Thoracic aorta (tissue), 2 donors: ENCODE measurements around the gene ASB1. TPM values are rescaled to one million over a fixed set of nuclear protein-coding genes. Genes with fewer than 3 reads are reported as not detected.

Source experiments
- ATAC-seq: fragments of 150-250 bp; one replicate; pipeline ENCODE4 v1.8.0; 2017; ENCODE audit warnings: low read depth; ENCODE audit not compliant: insufficient number of reproducible peaks, low FRiP score
- DNase-seq: peaks from one replicate; pipeline ENCODE4 v3.0.0-alpha.2; 2020; ENCODE audit warnings: low spot score
- H3K27ac ChIP-seq, 2 donors: fragments of 200-600 bp; sonication (generic); 1 replicate in 1 of 2; 2 replicates in 1 of 2; pipeline ENCODE4 v1.5.1; 2016; ENCODE audit warnings: mild to moderate bottlenecking in 2 of 2, moderate library complexity in 2 of 2
- H3K27me3 ChIP-seq: fragments of 200-600 bp; sonication (generic); replicated peaks from 2 replicates; pipeline ENCODE4 v1.6.0; 2016; ENCODE audit warnings: mild to moderate bottlenecking; ENCODE audit not compliant: insufficient read depth
- H3K36me3 ChIP-seq: fragments of 200-600 bp; sonication (generic); one replicate; pipeline ENCODE4 v1.5.1; 2016
- H3K4me1 ChIP-seq, 2 donors: fragments of 200-600 bp; sonication (generic); 1 replicate in 1 of 2; 2 replicates in 1 of 2; pipeline versions ENCODE4 v1.5.1 to v1.6.0; 2016; ENCODE audit warnings: low read depth in 2 of 2, mild to moderate bottlenecking in 1 of 2; ENCODE audit not compliant: control insufficient read depth in 1 of 2
- H3K4me3 ChIP-seq: fragments of 200-600 bp; sonication (generic); 2 replicates; pipeline ENCODE4 v1.5.1; 2016; ENCODE audit warnings: mild to moderate bottlenecking
- H3K9me3 ChIP-seq: fragments of 200-600 bp; sonication (generic); 2 replicates; pipeline ENCODE4 v1.5.1; 2016
- total RNA-seq, 2 donors: library from RNA; depleted of rRNA; stranded (reverse); fragments of >200 nt; gene quantifications; one replicate each; pipeline versions ENCODE4 v1.1.0 to v1.2.3, GENCODE V29; 2016
- TF ChIP-seq, protein P1 (sequence below): fragments of 200-600 bp; sonication (generic); IDR thresholded peaks from one replicate; pipeline ENCODE4 v1.5.1; 2019; ENCODE audit warnings: antibody characterized with exemption

The ASB1 gene
- total RNA-seq, 2 donors from 2014 or later: 30.3 to 48.7 TPM

DNA sequence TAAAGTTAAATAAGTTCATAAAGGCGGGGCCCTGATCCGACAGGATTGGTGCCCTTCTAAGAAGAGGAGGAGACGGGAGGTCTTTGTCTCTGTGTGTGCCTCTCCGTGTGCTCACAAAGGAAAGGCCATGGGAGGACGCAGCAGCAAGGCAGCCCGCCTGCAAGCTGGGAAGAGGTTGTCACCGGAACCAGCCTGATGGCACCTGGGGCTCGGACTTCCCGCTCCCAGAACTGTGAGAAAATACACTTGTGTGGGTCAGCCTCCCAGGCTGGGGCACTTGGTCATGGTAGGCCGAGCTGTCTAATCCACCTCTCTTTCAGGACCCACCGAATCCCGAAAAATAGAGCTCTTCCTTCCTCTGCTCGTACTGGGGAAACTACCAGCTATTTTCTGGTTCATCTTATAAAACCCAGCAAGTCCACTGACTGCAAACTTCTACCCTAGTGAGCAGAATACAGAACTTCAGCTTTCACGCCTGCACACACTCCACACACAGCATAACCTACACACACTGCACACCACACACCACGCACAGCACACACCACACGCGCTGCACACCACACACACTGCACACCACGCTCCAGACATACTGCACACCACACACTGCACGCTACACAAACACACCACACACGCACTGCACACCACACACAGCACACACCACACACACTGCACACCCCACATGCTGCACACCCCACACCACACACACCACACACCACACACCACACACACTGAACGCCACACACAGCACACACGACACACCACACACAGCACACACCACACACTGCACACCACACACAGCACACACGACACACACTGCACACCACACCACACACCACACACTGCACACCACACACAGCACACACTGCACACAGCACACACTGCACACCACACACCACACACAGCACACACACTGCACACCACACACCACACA is 58.1 kb downstream of the ASB1 start:
- Histone ChIP-seq H3K4me3 (no peak overlapping the region), H3K36me3 (no peaks in the 10 kb centered on the region), H3K27ac (no peak overlapping the region), H3K27me3 (no peaks in the 10 kb centered on the region), H3K4me1 (peaks cover 5 to 15% of the 10 kb centered on the region in 2 donors), H3K9me3 (peaks cover 8% of the 10 kb centered on the region)
- ATAC-seq (no peak), DNase-seq (no peak)
- TF ChIP-seq, protein P1, sequence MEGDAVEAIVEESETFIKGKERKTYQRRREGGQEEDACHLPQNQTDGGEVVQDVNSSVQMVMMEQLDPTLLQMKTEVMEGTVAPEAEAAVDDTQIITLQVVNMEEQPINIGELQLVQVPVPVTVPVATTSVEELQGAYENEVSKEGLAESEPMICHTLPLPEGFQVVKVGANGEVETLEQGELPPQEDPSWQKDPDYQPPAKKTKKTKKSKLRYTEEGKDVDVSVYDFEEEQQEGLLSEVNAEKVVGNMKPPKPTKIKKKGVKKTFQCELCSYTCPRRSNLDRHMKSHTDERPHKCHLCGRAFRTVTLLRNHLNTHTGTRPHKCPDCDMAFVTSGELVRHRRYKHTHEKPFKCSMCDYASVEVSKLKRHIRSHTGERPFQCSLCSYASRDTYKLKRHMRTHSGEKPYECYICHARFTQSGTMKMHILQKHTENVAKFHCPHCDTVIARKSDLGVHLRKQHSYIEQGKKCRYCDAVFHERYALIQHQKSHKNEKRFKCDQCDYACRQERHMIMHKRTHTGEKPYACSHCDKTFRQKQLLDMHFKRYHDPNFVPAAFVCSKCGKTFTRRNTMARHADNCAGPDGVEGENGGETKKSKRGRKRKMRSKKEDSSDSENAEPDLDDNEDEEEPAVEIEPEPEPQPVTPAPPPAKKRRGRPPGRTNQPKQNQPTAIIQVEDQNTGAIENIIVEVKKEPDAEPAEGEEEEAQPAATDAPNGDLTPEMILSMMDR: no peak

DNA sequence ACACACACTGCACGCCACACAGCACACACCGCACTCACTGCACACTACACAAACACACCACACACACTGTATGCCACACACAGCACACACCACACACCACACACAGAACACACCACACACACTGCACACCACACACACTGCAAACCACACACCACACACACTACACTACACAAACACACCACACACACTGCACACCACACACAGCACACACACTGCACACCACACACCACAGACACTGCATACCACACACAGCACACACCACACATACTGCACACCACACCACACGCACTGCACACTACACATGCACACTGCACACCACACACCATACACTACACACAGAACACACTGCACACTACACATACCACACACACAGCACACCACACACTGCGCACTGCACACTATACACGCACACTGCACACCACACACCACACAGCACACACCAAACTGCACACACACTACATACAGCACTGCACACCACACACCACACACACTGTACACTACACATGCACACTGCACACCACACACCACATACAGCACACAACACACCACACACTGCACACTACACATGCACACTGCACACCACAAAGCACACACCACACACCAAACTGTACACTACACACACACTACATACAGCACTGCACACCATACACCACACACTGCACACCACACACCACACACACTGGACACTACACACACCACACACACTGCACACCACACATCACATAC is 59.6 kb downstream of the ASB1 start:
- no peak overlapping the region for H3K4me3 ChIP-seq
- no peaks in the 10 kb centered on the region for H3K27me3 ChIP-seq
- ATAC-seq (no peak), DNase-seq (no peak)
- TF ChIP-seq, protein P1: no peak
- peaks cover 5 to 15% of the 10 kb centered on the region in 2 donors for H3K4me1 ChIP-seq
- no peaks in the 10 kb centered on the region for H3K36me3 ChIP-seq
- H3K27ac ChIP-seq: no peak overlapping the region
- H3K9me3 ChIP-seq: no peaks in the 10 kb centered on the region

DNA sequence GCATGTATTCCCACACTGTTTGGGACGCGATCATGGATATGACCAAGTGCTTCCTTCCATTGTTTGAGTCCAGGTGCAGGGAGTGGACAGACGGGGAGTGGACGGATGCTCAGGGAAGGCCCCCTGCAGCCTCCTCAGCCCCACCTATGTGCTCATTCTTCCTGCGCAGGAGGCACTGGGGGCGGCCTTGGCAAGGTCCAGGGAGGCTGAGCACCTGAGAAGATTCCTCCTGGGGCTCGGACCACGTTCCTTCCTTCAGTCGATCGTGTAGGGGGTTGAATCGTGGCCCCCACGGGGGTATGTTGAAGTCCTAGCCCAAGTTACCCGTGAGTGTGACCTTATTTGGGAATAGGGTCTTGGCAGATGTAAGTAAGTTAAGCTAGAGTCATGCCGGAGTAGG is 60.4 kb downstream of the ASB1 start:
- no peaks in the 10 kb centered on the region for H3K9me3 ChIP-seq
- TF ChIP-seq, protein P1: no peak
- H3K27ac ChIP-seq: no peak overlapping the region
- peaks cover 5 to 12% of the 10 kb centered on the region in 2 donors for H3K4me1 ChIP-seq
- ATAC-seq (no peak), DNase-seq (no peak)
- H3K27me3 ChIP-seq: no peaks in the 10 kb centered on the region
- no peak overlapping the region for H3K4me3 ChIP-seq
- no peaks in the 10 kb centered on the region for H3K36me3 ChIP-seq

DNA sequence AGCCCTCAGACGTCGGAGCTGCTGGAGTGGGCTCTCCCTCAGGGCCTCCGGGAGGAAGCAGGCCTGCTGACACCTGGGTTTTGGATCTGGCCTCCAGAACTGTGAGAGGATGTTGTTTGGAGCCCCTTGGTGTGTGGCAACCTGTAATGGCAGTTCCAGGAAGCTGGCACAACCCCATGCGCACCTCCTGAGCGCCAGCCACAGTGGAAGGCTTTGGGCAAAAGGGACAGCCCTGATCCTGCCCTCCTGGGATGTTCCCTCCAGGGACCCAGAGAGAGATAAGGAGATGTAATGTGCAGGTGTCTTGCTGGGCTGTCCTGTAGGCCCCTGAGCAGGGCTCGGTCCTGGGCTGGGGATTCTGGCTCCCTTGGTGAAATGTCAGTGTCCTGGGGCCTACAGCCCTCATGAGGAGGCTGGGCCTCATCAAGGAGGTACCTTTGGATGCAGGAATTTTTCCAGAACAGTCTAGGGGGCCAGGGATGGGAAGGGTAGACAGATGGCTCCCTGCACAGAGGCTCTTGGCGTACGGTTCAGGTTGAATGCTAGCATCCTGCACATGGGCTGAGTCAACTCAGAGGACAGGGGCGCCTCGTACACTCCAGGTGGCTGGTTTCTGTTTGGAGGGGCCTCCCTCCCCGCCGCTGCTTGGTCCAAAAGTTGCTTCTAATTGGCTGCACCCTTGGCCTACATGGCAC is 61.1 kb downstream of the ASB1 start:
- no peak for ATAC-seq
- TF ChIP-seq, protein P1: no peak
- H3K27ac ChIP-seq: no peak overlapping the region
- H3K9me3 ChIP-seq: no peaks in the 10 kb centered on the region
- no peaks in the 10 kb centered on the region for H3K27me3 ChIP-seq
- peaks cover 5 to 6% of the 10 kb centered on the region in 2 donors for H3K4me1 ChIP-seq
- no peak overlapping the region for H3K4me3 ChIP-seq
- no peak for DNase-seq
- no peaks in the 10 kb centered on the region for H3K36me3 ChIP-seq
